DLD1 (cell line): ENCODE measurements around the gene SH3BGRL3.
"Not testable (repeated sequence)": the region's sequence is repeated elsewhere in the genome, so short reads cannot be mapped to it uniquely, and the experiment has no call there.

Experiments
- in situ Hi-C: cut with HindIII; loops from 2 replicates; pipeline ENCODE4 v1.10.0; 2017; ENCODE audit warnings: low sequenced_read_pairs

The SH3BGRL3 gene

GRCh38 chr1:26315874-26316850, 36.3 kb downstream of the SH3BGRL3 start:
- in situ Hi-C loops: no loop called here

- in situ Hi-C loops: no loop called here
Observed at GRCh38 chr1:26317146-26317545, 37.3 kb downstream of the SH3BGRL3 start.

- in situ Hi-C loops: no loop called here
Observed at GRCh38 chr1:26317612-26318337, 37.9 kb downstream of the SH3BGRL3 start, which contains the start of gene CD52. CD52 (plus strand) TSS chr1:26317958; CDS start chr1:26318018, 60 bp downstream.

- in situ Hi-C loops: no loop called here
Observed at GRCh38 chr1:26318338-26319064, 38.6 kb downstream of the SH3BGRL3 start.

- in situ Hi-C loops: no loop called here
Observed at GRCh38 chr1:26320896-26321295, 41.0 kb downstream of the SH3BGRL3 start.

GRCh38 chr1:26321315-26322041, 41.6 kb downstream of the SH3BGRL3 start:
- in situ Hi-C loops: no loop called here

- in situ Hi-C loops: no loop called here
Observed at GRCh38 chr1:26322042-26322331, 42.1 kb downstream of the SH3BGRL3 start.

GRCh38 chr1:26323382-26323781, 43.5 kb downstream of the SH3BGRL3 start:
- in situ Hi-C loops: no loop called here

GRCh38 chr1:26324550-26324949, 44.7 kb downstream of the SH3BGRL3 start:
- in situ Hi-C loops: no loop called here

GRCh38 chr1:26327956-26328362, 48.1 kb downstream of the SH3BGRL3 start:
- in situ Hi-C loops: no loop called here

- in situ Hi-C loops: no loop called here
Observed at GRCh38 chr1:26328597-26328996, 48.7 kb downstream of the SH3BGRL3 start.

GRCh38 chr1:26329380-26329779, 49.5 kb downstream of the SH3BGRL3 start:
- in situ Hi-C loops: not testable (repeated sequence)

- in situ Hi-C loops: no loop called here
Observed at GRCh38 chr1:26330276-26330675, 50.4 kb downstream of the SH3BGRL3 start.
